CD4-positive, alpha-beta T cell treated with Interleukin-4 for 4 hours (primary cell): ENCODE data around the gene ABHD17C.
"Not testable (repeated sequence)": the region's sequence is repeated elsewhere in the genome, so short reads cannot be mapped to it uniquely, and the experiment has no call there.

Experiments used
- DNase-seq: peaks from one replicate; pipeline ENCODE4 v3.0.0-alpha.2; 2020

Gene ABHD17C

GRCh38 chr15:80732818-80733217 lies 37.7 kb downstream of the ABHD17C start:
- no peak for DNase-seq

GRCh38 chr15:80733460-80733859 lies 38.4 kb downstream of the ABHD17C start:
- no peak for DNase-seq

GRCh38 chr15:80735344-80735743 lies 40.2 kb downstream of the ABHD17C start:
- no peak for DNase-seq

GRCh38 chr15:80736560-80736959 lies 41.5 kb downstream of the ABHD17C start:
- no peak for DNase-seq

GRCh38 chr15:80739919-80740318 lies 44.8 kb downstream of the ABHD17C start:
- DNase-seq, result no peak

- DNase-seq, result no peak
Observed at GRCh38 chr15:80742081-80742480, 47.0 kb downstream of the ABHD17C start.

- no peak for DNase-seq
Observed at GRCh38 chr15:80743189-80743833, 48.2 kb downstream of the ABHD17C start.

- no peak for DNase-seq
Observed at GRCh38 chr15:80744415-80744814, 49.3 kb downstream of the ABHD17C start.

GRCh38 chr15:80744826-80745225 lies 49.7 kb downstream of the ABHD17C start:
- DNase-seq, result no peak

GRCh38 chr15:80745888-80746287 lies 50.8 kb downstream of the ABHD17C start:
- no peak for DNase-seq

- no peak for DNase-seq
Observed at GRCh38 chr15:80747317-80748053, 52.4 kb downstream of the ABHD17C start.

- DNase-seq, result no peak
Observed at GRCh38 chr15:80749589-80749988, 54.5 kb downstream of the ABHD17C start.

GRCh38 chr15:80750575-80750974 lies 55.5 kb downstream of the ABHD17C start:
- DNase-seq, result no peak

GRCh38 chr15:80752204-80752603 lies 57.1 kb downstream of the ABHD17C start:
- DNase-seq, result no peak

GRCh38 chr15:80753161-80753560 lies 58.1 kb downstream of the ABHD17C start:
- DNase-seq, result no peak

- no peak for DNase-seq
Observed at GRCh38 chr15:80754014-80754413, 58.9 kb downstream of the ABHD17C start.

- DNase-seq, result peak; percentile 4
Observed at GRCh38 chr15:80755885-80756284, 60.8 kb downstream of the ABHD17C start.

- DNase-seq, result no peak
Observed at GRCh38 chr15:80758130-80758745, 63.1 kb downstream of the ABHD17C start.

- DNase-seq, result no peak
Observed at GRCh38 chr15:80760960-80761359, 65.8 kb downstream of the ABHD17C start.

- no peak for DNase-seq
Observed at GRCh38 chr15:80761754-80762153, 66.6 kb downstream of the ABHD17C start.

- DNase-seq, result not testable (repeated sequence)
Observed at GRCh38 chr15:80763235-80763634, 68.1 kb downstream of the ABHD17C start.

GRCh38 chr15:80764535-80764934 lies 69.4 kb downstream of the ABHD17C start:
- DNase-seq, result no peak

GRCh38 chr15:80766275-80766674 lies 71.2 kb downstream of the ABHD17C start:
- no peak for DNase-seq

GRCh38 chr15:80768158-80768557 lies 73.0 kb downstream of the ABHD17C start:
- DNase-seq, result no peak
